NCI-H146 treated with DMSO at 0.1 percent for 48 hours (cell line): ENCODE measurements around the gene CALHM4.

ENCODE experiments used
- DNase-seq: peaks from one replicate; lab custom pipeline; 2025; ENCODE audit not compliant: unreplicated experiment; lab: John Stamatoyannopoulos, UW

The CALHM4 gene

DNA sequence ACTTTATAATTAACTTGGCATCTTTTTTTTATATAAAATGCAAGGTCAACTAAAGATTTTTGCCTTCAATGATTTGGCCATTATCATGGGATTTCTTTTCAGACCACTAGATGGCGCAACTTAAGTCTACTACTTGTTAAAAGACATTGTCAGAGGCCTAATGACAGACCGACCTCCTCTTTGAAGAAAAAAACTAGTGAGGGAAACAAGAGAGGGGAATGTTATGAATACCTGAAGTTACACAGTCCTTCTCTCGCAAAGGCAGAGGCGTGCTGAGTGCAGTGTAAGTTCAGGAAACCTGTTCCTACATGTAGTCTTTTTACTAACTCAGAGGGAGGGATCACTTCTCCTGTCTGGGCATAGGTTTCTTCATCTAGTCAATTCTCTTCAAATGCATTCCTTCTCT, 17.3 kb upstream of the CALHM4 start:
- DNase-seq, result peak; percentile 26

DNA sequence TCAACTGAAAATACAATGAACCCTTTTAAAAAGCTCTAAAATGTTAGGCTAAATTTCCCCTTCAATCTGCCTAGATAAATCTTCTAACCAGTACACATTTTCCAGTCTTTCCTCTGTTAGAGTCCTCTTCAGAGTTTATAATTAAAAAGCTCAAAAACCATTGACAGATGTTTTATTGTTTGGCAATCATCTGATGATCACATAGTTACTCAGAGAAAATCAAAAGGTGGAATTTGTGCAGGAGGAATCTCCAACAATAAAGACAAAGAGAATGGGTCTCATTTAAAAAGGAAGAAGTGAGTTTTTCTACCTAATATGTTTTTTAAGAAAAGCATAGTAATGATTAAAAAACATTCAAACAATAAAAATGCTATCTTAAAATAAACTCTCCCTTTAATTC, 11.1 kb upstream of the CALHM4 start:
- no peak for DNase-seq

DNA sequence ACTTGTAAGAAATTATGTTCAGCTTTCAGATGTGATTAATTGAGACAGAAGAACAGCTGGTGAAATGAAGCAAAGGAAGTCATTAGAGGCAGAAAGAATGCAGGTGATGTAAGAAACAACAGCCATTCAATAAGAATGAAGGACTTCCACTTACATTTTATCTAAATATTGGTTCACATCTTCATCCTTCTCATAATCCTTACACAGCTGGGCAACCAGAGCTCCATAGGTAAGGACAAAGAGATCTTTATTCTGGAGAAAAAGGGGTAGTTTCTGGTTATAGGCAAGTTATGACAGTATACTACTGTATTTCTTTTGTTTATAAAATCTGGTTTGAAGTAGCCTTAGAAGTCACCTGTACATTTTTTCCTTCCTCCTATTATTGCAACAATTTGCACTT, 10.4 kb upstream of the CALHM4 start:
- no peak for DNase-seq

DNA sequence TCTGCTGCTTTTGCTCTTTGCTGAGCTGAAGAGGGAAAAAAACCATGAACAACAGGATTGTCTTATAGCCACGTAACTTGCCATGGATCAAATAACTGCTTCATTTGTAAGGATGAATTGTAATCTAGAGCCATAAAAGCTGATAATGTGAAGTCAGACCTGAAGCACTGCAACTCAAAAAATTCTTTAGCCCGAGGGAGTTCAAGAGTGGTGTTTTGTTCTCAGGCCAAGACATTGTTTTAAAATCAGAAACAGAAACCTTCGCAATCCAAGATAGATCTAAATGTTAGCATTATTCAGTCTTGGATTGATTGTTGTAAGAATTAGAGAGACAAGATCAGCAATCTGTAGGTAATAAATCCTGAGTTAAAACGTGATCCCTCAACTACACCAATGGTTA, 7.9 kb upstream of the CALHM4 start, which contains the start of gene TRAPPC3L:
TRAPPC3L (minus strand) TSS at position 34 of the 400 bp plus-strand sequence. CDS start 170 bp downstream, outside the sequence.
- DNase-seq, result no peak

DNA sequence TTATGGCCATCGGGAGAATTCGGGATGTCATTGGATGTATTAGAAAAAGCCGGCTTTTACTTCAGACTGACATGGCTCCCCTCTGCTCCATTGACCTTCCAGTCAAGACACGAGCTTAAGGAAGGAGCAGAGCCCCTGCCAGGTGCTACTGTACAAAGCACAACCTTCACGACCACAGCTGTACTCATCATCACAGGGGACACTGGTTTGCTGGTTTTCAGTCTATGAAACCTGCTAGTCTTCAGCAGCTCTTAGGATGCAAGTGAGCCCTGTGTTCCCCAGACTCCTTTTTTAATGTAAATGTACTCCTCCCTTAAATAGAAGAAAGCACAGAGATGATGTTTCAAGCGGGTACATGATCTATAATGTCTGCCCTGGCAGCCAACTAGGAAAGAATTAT, 6.2 kb upstream of the CALHM4 start:
- no peak for DNase-seq

DNA sequence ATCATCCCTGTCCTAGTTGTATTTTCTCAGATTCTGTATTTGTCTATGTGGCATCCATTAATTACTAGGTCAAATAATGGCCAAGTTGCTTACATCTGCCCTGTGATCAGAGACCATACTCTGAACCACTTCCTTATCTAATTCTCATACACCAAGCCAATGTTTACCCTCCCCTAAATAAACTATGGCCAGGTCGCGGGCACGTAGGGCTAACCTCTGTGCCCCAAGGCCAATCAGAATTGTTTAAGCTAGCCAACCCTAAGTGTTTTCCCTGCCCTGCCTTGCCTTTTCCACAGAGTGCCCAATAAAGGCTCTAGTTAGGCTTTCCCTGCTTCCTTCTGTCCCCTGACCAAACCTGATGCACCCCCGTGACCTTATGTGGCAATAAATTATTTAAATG, 2.8 kb upstream of the CALHM4 start:
- peak; percentile 63 for DNase-seq

DNA sequence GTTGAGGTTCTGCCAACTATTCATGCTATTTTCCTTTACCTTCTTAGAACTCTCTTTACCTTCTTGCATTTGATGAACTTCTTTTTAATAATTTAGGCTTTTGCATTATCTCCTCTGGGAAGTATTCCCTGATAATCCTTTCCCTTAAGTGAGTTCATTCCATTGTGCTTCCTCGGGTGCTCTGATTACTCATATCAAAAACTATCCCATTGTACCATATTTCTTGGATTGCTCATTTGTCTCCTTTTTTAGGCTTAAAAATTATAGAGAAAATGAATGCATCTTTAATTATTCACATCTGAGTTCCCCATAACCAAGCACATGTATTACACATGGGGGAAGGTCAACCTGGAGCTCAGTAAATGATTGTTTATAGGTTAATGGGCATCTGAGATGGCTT, 2.5 kb downstream of the CALHM4 start:
- no peak for DNase-seq

DNA sequence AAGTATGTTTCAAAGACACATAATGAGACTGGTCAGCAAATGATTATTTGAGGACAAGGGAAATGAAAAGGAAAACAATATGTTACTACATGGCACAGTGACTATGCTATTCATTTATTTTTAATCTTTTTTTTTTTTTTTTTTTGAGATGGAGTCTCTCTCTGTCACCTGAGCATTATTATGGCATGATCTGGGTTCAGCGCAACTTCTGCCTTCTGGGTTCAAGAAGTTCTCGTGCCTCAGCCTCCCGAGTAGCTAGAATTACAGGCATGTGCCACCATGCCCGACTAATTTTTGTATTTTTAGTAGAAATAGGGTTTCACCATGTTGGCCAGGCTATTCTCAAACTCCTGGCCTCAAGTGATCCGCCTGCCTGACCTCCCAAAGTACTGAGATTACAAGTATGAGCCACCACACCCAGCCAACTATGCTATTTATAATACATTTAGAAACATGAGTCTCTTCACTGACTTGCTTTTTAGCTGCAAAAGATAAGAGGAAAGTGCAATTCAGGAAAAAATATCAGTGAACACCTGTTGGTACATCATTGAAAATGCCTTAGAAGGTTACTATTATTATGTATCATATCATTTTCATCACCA, 3.4 kb downstream of the CALHM4 start:
- DNase-seq, result no peak

DNA sequence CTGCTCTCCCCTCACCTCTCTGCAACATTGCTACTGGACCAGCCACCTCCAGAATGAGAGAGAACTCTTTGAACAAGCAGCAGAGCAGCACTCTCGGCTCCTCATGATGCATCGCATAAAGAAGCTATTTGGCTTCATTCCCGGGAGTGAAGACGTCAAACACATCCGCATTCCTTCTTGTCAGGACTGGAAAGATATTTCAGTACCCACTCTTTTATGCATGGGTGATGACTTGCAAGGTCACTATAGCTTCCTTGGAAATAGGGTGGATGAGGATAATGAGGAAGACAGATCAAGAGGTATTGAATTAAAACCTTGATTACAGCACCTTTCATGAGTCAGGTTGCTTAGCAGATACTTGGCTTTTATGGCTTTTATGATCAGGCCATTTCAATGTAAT, 4.3 kb downstream of the CALHM4 start:
- no peak for DNase-seq

DNA sequence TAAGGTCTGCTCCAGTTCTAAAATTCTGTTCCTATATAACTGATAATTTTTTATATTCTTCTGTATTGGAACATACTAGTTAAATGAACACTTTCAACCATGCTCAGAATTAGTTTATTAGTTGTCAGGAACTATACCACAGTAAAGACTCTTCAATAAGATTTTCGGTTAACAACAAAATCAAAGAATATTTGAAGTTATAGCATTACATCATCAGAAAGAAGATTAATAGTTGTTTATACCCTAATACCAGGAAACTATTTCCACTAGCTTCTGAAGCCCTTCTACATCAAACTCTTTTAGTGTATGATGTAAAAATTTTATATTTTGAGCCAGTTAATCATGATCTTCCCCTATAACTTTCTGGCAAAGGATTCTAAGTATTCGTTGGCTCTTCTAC, 6.6 kb downstream of the CALHM4 start:
- no peak for DNase-seq

DNA sequence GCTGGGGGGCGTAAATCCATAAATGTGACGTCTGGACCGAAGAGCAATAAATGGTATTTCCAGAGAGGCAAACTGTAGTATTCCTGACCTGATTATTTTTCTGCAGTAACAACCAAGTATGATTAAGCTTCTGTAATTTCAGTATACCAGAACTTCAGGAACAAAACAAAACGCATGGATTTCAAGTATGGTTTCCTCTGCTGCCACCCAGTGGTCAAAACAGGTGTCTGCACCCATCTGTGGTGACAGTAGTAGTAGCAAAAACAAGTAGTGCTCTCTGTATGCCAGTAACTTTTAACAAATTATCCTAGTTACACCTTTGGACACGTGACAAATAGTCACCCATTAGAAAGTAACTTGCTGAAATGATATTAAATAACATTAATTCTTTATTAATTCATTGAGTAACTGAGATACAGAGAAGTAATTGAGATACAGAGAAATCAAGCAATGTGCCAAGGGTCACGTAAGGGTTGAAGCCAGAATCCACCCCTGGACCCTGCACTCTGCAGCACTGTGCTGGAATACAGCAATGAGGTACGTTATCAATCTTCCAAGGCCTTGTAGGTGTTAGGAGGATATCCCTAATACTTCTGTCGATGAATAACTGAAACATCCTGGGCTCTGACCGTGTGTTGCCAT, 7.9 kb downstream of the CALHM4 start:
- peak; percentile 42 for DNase-seq

DNA sequence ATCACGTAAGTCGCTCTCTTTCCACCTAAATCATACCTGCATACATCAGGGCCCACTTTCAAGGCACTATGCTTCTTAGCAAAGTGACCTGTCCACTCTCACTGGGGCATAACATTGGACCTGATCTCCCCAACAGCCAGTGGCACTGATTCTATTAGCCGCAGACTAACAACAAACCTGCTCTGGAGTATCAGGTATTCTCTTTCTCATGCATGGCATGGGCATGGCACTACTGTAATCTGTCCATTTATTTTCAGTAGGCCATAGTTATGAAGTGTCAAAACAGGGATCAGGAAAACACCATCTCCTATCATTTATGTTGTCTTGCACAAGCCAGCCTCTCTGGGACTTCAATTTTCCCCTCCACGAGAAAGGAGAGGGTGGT, 8.5 kb downstream of the CALHM4 start:
- no peak for DNase-seq

DNA sequence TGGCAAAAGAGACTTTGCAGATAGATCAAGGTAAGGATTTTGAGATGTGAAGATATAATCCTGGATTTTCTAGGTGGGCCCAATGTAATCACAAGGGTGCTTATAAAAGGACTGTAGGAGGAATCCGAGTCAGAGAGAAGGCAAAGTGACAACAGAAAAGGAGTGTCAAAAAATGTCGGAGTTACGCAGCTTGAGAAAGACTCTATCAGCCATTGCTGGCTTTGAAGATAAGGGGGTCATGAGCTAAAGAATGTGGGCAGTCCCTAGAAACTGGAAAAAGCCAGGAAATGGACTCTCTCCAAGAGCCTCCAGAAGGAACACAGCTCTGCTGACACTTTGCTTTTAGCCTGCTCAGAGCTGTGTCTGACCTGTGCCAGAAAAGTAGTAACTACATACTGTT, 9.1 kb downstream of the CALHM4 start:
- DNase-seq, result no peak

DNA sequence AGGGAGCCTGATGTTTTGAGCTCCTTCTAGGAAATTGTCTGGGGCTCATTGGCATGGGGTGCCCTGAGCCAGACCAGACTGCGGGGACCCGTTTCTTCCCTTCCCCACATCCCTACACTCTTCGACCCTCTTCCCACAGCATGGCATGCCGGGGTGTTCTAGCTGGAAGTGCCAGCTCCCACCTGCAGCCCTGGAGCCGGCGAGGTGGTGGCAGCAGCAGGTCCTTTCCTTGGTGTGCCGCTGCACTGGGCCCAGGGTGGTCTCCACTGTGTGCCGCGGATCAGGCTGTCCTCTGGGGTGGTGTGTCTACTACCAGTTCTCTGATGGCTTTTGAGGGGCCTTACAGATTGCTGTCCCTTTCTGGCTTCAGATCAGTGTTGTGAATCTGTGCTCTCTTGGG, 10.3 kb downstream of the CALHM4 start:
- no peak for DNase-seq

DNA sequence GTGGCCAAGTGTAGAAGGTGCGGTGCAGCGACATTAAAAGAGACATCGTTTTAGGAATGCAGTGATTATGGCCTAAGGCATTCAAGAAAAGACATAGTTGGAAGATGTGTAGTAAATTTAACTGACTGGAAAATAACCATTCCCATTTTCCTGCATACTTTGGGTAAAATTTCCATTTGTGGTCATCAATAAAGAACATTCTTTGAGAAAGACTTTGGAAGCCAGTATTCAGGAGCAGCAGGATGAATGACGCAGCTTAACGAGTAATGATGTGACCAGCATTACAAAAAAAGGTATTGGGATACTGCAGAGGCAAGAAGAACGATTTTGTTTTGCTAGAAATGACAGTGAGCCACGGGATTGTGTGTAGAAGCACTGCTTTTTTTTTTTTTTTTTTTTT, 10.8 kb downstream of the CALHM4 start:
- no peak for DNase-seq

DNA sequence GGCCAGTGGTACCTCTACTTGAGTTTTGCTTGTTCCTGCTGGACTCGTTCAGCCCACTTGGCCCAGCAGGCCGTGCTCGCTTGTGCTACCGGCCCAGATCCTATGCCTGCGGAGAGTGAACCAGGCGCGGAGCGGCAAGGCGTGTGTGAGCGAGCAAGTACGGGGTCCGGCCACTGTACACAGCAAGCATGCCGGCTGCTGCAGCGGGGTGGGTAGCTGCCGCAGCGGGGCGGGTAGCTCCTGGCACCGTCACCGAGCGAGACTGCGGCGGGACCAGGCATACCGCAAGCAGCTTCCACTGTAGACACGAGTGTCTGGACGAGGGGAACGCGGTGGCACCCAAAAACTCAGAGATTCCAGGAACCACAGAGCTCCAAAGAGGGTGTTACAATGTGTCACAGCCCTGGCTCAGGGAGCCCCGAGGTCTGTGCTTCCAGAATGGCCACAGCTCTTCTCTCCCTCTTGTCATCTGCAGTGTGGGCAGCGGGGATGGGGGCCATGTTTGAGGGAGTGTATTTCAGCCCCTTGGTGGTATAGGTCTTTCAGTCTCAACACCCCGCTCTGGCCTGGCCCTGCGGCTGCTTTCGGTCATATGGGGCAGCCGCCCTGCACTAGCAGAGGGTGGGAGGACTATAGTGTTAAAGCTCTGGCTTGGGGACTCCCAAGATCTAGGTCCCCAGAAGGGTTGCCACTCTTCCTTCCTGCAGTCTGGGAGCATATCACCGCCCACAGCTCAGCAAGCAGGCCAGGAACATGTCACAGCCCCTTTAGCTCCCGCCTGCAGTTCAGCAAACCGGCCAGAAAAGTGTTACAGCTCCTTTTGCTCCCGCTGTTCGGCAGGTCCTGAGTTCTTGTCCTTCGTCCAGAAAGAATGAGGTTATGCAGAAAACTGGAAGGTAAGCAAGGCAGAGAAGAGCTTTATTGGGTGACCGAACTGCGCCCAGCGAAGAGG, 11.6 kb downstream of the CALHM4 start:
- DNase-seq, result no peak

DNA sequence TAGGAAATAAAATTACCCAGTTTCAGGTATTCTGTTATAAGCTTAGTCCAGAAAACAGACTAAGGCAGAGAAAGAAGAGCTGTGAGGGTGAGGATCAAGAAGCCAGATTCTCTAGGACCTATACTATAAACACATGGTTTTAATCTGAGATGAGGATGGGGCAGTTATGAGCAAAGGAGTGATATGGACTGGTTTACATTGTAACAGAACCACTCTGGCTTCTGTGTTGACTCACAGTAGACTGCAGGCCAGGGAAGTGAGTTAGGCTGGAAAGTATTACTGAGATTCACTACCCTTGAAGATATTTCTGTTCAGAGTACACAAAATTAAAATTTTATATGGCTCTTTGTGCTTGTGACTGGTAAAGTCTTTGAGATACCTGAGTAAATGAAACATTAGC, 14.6 kb downstream of the CALHM4 start:
- DNase-seq, result no peak

DNA sequence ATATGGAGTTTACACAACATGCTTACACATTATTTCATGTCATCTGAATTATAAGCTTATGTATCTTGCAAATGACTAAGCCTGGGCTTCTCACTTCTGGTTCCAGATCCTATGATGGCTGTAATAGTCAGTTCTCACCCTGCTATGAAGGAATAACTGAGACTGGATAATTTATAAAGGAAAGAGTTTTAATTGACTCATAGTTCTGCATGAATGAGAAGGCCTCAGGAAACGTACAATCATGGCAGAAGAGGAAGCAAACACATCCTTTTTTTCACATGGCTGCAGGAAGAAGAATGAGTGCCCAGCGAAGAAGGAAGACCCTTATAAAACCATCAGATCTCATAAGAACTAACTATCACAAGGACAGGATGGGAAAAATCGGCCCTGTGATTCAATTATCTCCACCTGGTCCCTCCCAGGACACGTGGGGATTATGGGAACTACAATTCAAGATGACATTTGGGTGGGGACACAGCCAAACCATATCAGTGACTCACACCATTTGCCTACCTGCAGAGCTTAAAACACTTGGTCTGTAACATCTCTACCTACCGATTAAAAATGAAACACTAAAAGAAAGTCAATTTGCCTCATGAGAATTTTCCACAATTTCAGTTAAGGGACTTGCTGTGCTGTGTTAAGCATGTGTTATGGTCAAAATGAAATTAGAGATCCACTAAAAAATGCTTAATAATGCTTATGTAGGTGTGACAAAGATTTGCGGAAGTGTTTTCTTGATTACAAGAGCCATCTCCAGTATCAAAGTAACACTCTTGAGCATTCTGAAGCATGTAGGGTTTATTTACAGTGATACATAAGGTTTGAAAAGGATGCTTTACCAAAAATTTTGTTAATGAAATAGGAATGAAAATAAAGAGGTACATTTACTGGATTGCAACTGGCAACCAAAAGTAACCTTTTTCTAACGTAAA, 15.5 kb downstream of the CALHM4 start:
- DNase-seq, result no peak

DNA sequence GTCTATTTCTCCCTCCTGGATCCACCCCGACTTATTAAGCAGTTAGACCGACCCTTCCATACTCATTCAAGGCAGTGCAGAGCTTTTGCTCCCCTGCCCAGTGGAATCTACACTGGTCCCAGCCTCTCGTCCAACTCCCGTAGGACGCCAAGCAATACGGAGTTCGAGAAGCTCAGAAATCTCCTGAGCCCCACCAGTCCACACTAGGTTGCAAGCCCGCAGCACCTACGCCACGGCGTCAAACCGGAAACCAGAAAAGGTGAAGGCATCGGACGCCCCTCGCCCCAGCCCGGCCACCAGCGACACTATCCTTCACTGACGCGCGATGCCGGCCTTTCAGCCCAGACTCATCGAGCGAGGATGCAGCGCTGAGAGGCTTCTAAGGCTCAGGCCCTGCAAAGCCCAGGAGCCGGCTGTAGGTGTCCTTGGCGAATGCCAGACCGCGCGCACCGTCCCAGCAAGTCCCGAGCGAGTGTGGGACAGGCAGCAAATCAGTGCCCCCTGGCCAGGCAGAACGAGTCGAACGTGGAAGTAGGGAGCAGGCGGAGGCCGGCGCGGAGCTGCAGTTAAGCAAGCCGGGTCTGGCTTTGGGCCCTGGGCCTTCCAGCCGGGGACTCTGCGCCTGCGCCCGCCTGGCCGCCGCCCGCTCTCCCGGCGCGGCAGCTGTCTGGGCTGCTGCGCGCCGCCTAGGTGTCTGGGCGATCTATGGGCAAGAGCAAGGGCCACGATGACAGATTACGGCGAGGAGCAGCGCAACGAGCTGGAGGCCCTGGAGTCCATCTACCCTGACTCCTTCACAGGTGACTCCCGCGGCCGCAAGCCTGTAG, 17.5 kb downstream of the CALHM4 start, which contains the start of gene RWDD1:
RWDD1 (plus strand) TSS at position 649 of the 827 bp plus-strand sequence; CDS start at position 728, 79 bp downstream.
- DNase-seq, result peak; percentile 95

DNA sequence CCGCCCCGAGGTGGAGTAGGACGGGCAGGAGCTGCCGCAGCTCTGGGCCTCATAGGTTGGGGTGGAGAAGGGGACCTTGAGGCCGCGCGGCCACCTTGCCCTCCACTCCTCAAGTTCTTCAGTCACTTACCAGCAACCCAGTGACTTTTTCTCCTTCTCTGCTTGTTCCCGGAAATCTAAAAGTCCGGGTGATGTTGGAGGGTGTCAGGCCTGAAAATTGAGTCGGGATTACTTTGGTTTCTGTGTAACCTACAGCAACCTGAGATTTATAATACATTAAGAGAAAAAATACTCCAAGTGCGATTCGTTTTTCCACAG, 18.1 kb downstream of the CALHM4 start:
- DNase-seq, result no peak
